ENCODE data around the gene DNM1. TPM values are rescaled to one million over a fixed set of nuclear protein-coding genes. Genes with fewer than 3 reads are reported as not detected.

Gene DNM1
- total and polyA plus RNA-seq, 4 donors: 44.6 to 410 (median 223) TPM

- no peak overlapping the region for H3K27ac ChIP-seq (ENCODE audit: low read depth, low read length)
These were observed 95.6 kb downstream of the DNM1 start for GRCh38 chr9:128298535-128299482.

GRCh38 chr9:128304136-128304970 lies 101.2 kb downstream of the DNM1 start:
- no peak for DNase-seq (ENCODE audit: low read depth in 4 of 6, low spot score in 6 of 6)
- Histone ChIP-seq H3K9me3 (ENCODE audit: control insufficient read depth, insufficient read depth, low read length) (no peaks in the 10 kb centered on the region), H3K27ac (ENCODE audit: low read depth, low read length) (no peak overlapping the region), H3K4me1 (ENCODE audit: control insufficient read depth, insufficient read depth, low read length) (no peaks in the 10 kb centered on the region), H3K36me3 (ENCODE audit: control insufficient read depth, insufficient read depth, low read length) (peaks cover 34% of the 10 kb centered on the region), H3K27me3 (ENCODE audit: control insufficient read depth, insufficient read depth, low read length) (no peaks in the 10 kb centered on the region), H3K4me3 (ENCODE audit: low read depth, low read length) (no peak overlapping the region)
- WGBS (ENCODE audit: insufficient coverage): 82% methylated on average over 4 of the region's 9 CpGs

More at GRCh38 chr9:128298535-128299482, 95.6 kb downstream of the DNM1 start:
- 87% methylated on average over 10 of the region's 20 CpGs for WGBS (ENCODE audit: insufficient coverage)
- Histone ChIP-seq H3K36me3 (ENCODE audit: control insufficient read depth, insufficient read depth, low read length) (peaks cover under 1% of the 10 kb centered on the region), H3K4me1 (ENCODE audit: control insufficient read depth, insufficient read depth, low read length) (peaks cover 5% of the 10 kb centered on the region), H3K9me3 (ENCODE audit: control insufficient read depth, insufficient read depth, low read length) (no peaks in the 10 kb centered on the region), H3K4me3 (ENCODE audit: low read depth, low read length) (no peak overlapping the region), H3K27me3 (ENCODE audit: control insufficient read depth, insufficient read depth, low read length) (no peaks in the 10 kb centered on the region)
- no peak for DNase-seq (ENCODE audit: low read depth in 4 of 6, low spot score in 6 of 6)

Small RNAs within 50 kb of the gene (small RNA-seq; reads per million reads assigned to genes)
- gene MIR199B (ENCODE audit: low replicate concordance) (757 reads per million, percentile 99 among the genes with 10 or more reads in this experiment), gene MIR3154 (ENCODE audit: low replicate concordance) (not detected)

Other genes starting within 250 kb of the DNM1 start
- gene EEIG1, start 222.4 kb upstream of the DNM1 start, total RNA-seq: 10 to 100 TPM; 15.2 to 27.7 TPM
- gene EEIG1, start 222.4 kb upstream of the DNM1 start, polyA plus RNA-seq (ENCODE audit: insufficient read length in 2 of 2): 10 to 100 TPM; 71.2 to 96.3 TPM
- 10 to 100 TPM in 1 of 2 donors, 1 to 10 TPM in 1; 7.2 to 11.1 TPM for gene NAIF1, start 136.1 kb upstream of the DNM1 start, total RNA-seq
- 10 to 100 TPM; 11.0 to 13.3 TPM for gene NAIF1, start 136.1 kb upstream of the DNM1 start, polyA plus RNA-seq (ENCODE audit: insufficient read length in 2 of 2)
- gene SLC25A25, start 135.1 kb upstream of the DNM1 start, total RNA-seq: 10 to 100 TPM; 28.2 to 34.5 TPM
- 10 to 100 TPM; 39.0 to 47.7 TPM for gene SLC25A25, start 135.1 kb upstream of the DNM1 start, polyA plus RNA-seq (ENCODE audit: insufficient read length in 2 of 2)
- gene PTGES2, start 75.7 kb upstream of the DNM1 start, total RNA-seq: 10 to 100 TPM; 39.1 to 47.4 TPM
- 10 to 100 TPM; 78.4 to 88.9 TPM for gene PTGES2, start 75.7 kb upstream of the DNM1 start, polyA plus RNA-seq (ENCODE audit: insufficient read length in 2 of 2)
- 10 to 100 TPM in 1 of 2 donors, under 1 TPM in 1; 0.28 to 14.1 TPM for gene LCN2, start 53.9 kb upstream of the DNM1 start, total RNA-seq
- under 1 TPM in 1 of 2 donors, not detected in 1; 0.29 TPM for gene LCN2, start 53.9 kb upstream of the DNM1 start, polyA plus RNA-seq (ENCODE audit: insufficient read length in 2 of 2)
- gene BBLN, start 43.1 kb upstream of the DNM1 start, total RNA-seq: 100 to 1,000 TPM in 1 of 2 donors, 10 to 100 TPM in 1; 35.6 to 144 TPM
- 100 to 1,000 TPM; 203 to 210 TPM for gene BBLN, start 43.1 kb upstream of the DNM1 start, polyA plus RNA-seq (ENCODE audit: insufficient read length in 2 of 2)
- gene CIZ1, start 11.8 kb upstream of the DNM1 start, total RNA-seq: 10 to 100 TPM; 18.5 to 47.8 TPM
- 100 to 1,000 TPM; 134 to 157 TPM for gene CIZ1, start 11.8 kb upstream of the DNM1 start, polyA plus RNA-seq (ENCODE audit: insufficient read length in 2 of 2)
- gene GOLGA2, start 72.6 kb downstream of the DNM1 start, total RNA-seq: 10 to 100 TPM; 70.6 to 95.8 TPM
- gene GOLGA2, start 72.6 kb downstream of the DNM1 start, polyA plus RNA-seq (ENCODE audit: insufficient read length in 2 of 2): 100 to 1,000 TPM in 1 of 2 donors, 10 to 100 TPM in 1; 76.2 to 119 TPM
- 10 to 100 TPM; 14.1 to 41.2 TPM for gene SWI5, start 72.9 kb downstream of the DNM1 start, total RNA-seq
- 10 to 100 TPM; 22.6 to 27.5 TPM for gene SWI5, start 72.9 kb downstream of the DNM1 start, polyA plus RNA-seq (ENCODE audit: insufficient read length in 2 of 2)
- gene TRUB2, start 119.1 kb downstream of the DNM1 start, total RNA-seq: 10 to 100 TPM; 20.5 to 34.8 TPM
- gene TRUB2, start 119.1 kb downstream of the DNM1 start, polyA plus RNA-seq (ENCODE audit: insufficient read length in 2 of 2): 10 to 100 TPM; 44.7 to 46.3 TPM
- 10 to 100 TPM; 20.6 to 60.4 TPM for gene COQ4, start 119.5 kb downstream of the DNM1 start, total RNA-seq
- 10 to 100 TPM; 73.0 to 94.9 TPM for gene COQ4, start 119.5 kb downstream of the DNM1 start, polyA plus RNA-seq (ENCODE audit: insufficient read length in 2 of 2)
- 10 to 100 TPM; 23.1 to 36.3 TPM for gene SLC27A4, start 137.1 kb downstream of the DNM1 start, total RNA-seq
- 10 to 100 TPM; 53.7 to 56.8 TPM for gene SLC27A4, start 137.1 kb downstream of the DNM1 start, polyA plus RNA-seq (ENCODE audit: insufficient read length in 2 of 2)
- gene URM1, start 168.0 kb downstream of the DNM1 start, total RNA-seq: 10 to 100 TPM; 28.4 to 47.2 TPM
- 10 to 100 TPM; 79.4 to 80.6 TPM for gene URM1, start 168.0 kb downstream of the DNM1 start, polyA plus RNA-seq (ENCODE audit: insufficient read length in 2 of 2)
- gene CERCAM, start 217.5 kb downstream of the DNM1 start, total RNA-seq: 10 to 100 TPM; 27.5 to 32.5 TPM
- 10 to 100 TPM; 48.6 to 74.1 TPM for gene CERCAM, start 217.5 kb downstream of the DNM1 start, polyA plus RNA-seq (ENCODE audit: insufficient read length in 2 of 2)